Measurements from ENCODE around the gene GLT1D1.

Gene GLT1D1

DNA sequence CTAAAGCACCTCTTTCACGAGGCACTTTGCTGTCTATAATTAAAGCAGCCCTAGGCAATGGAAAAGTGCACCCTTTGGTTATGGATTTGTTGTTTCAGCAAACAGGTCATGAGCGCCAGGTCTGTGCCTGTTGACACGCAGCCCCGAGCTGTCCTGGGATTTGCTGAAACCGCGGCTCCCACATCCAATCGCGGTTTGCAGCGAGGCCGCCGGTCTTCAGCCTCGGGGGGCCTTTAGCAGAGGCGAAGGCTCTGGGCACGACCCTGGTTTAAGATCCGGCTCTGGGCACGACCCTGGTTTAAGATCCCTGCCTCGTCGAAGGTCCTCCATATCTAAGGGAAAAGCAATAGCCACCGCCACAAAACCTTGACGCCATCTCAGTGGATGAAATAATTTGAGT, 79.2 kb downstream of the GLT1D1 start:
- no peaks in the 10 kb centered on the region for H3K27me3 ChIP-seq (ENCODE audit: insufficient read depth, low read length)
- H3K9ac ChIP-seq (ENCODE audit: low read depth, low read length) = no peak overlapping the region
- no peaks in the 10 kb centered on the region for H3K36me3 ChIP-seq (ENCODE audit: insufficient read depth, low read depth, low read length)
- no peaks in the 10 kb centered on the region for H3K9me3 ChIP-seq (ENCODE audit: insufficient read depth, low read depth, low read length)
- no peak overlapping the region for H3K4me3 ChIP-seq (ENCODE audit: low read length)
- no peak overlapping the region for H3K27ac ChIP-seq (ENCODE audit: low read length)
- H3K4me1 ChIP-seq (ENCODE audit: insufficient read depth, low read length) = no peaks in the 10 kb centered on the region

DNA sequence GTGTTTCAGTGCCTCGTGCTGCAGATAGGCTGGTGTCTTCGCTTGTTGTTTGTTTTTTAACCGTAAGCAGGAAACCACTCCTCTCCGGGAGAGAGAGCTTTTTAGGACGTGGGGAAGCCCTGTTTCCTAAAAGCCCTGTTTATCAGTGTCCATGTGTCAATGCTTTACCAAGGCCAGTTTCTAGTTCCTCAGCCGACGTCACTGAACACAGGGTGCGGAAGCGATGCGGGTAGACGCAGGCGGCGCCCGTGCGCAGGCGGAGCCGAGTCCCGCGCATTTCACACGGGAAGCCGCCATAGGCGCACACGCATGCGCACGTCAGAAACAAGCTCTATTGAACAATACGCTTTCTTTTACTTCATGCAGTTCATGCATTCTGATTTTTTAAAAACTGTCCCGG, 79.8 kb downstream of the GLT1D1 start:
- Histone ChIP-seq H3K36me3 (ENCODE audit: insufficient read depth, low read depth, low read length) (no peaks in the 10 kb centered on the region), H3K4me1 (ENCODE audit: insufficient read depth, low read length) (no peaks in the 10 kb centered on the region; the same call in 1 of the 2 replicates), H3K9me3 (ENCODE audit: insufficient read depth, low read depth, low read length) (no peaks in the 10 kb centered on the region), H3K27me3 (ENCODE audit: insufficient read depth, low read length) (no peaks in the 10 kb centered on the region), H3K4me3 (ENCODE audit: low read length) (no peak overlapping the region), H3K27ac (ENCODE audit: low read length) (no peak overlapping the region), H3K9ac (ENCODE audit: low read depth, low read length) (no peak overlapping the region)

- no peak overlapping the region for H3K9ac ChIP-seq (ENCODE audit: low read depth, low read length)
- H3K9me3 ChIP-seq (ENCODE audit: insufficient read depth, low read depth, low read length) = no peaks in the 10 kb centered on the region
- H3K4me3 ChIP-seq (ENCODE audit: low read length) = no peak overlapping the region
- no peaks in the 10 kb centered on the region for H3K36me3 ChIP-seq (ENCODE audit: insufficient read depth, low read depth, low read length)
- no peak overlapping the region for H3K27ac ChIP-seq (ENCODE audit: low read length)
- no peaks in the 10 kb centered on the region; the same call in 1 of the 2 replicates for H3K4me1 ChIP-seq (ENCODE audit: insufficient read depth, low read length)
- H3K27me3 ChIP-seq (ENCODE audit: insufficient read depth, low read length) = no peaks in the 10 kb centered on the region
Observed at GRCh38 chr12:128933926-128934325, 80.6 kb downstream of the GLT1D1 start.

DNA sequence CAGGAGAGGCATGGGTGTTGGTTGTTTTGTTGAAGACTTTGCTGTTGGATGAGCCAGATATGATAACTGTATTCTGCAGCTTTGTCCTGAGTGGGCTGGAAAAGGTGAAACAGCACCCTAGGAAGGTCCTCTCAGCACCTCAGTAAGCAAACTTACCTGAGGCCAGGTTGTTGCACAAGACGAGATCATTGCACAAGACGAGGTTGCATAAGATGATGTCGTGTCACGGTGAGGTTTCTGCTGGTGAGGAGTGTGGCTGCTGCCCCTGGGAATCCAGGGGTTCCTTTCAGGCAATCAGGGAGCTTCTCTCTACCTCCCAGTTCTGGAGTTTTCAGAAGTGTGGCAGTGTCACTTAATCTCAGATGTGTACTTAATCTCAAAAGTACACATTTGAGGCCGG, 85.6 kb downstream of the GLT1D1 start:
- Histone ChIP-seq H3K4me1 (ENCODE audit: insufficient read depth, low read length) (no peaks in the 10 kb centered on the region; the same call in 1 of the 2 replicates), H3K9ac (ENCODE audit: low read depth, low read length) (no peak overlapping the region), H3K27ac (ENCODE audit: low read length) (no peak overlapping the region), H3K4me3 (ENCODE audit: low read length) (no peak overlapping the region), H3K27me3 (ENCODE audit: insufficient read depth, low read length) (no peaks in the 10 kb centered on the region), H3K36me3 (ENCODE audit: insufficient read depth, low read depth, low read length) (no peaks in the 10 kb centered on the region), H3K9me3 (ENCODE audit: insufficient read depth, low read depth, low read length) (no peaks in the 10 kb centered on the region)

DNA sequence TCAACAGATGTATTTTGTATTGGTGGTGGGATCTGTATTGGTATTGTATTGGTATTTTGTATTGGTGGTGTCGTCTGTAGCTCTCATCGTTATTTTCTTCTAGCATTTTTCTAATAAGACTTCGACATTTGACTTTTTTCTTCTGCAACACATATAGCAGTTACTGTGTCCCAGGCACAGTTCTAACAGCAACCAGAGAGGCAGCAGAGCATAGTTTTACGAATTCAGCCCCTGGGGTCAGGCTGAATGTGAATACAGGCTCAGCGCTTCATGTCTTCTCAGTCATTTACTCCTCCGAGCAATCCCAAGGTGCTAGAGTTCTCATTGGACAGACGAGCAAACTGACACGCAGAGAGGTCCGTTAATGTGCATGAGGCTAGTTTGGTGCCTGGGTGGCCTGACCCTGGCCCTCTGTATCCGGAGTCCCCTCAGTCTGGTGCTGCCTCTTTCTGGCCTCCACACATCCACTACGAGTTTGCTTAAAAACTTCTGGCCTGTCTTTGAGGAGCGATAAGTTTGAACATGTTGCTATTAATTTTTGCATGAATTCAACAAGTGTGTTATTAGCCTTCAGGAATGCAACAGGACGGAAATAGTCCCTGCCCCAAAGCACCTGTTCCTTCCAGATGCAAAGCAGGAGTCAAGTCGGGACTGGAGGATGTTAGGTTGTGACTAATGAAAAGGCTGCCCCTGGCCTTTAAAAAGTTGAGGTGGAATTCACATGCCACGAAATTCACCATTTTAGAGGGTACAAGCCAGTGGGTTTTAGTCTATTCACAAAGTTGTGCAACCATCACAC, 87.0 kb downstream of the GLT1D1 start:
- H3K27me3 ChIP-seq (ENCODE audit: insufficient read depth, low read length) = no peaks in the 10 kb centered on the region
- no peak overlapping the region for H3K9ac ChIP-seq (ENCODE audit: low read depth, low read length)
- H3K27ac ChIP-seq (ENCODE audit: low read length) = no peak overlapping the region
- H3K4me3 ChIP-seq (ENCODE audit: low read length) = no peak overlapping the region
- H3K9me3 ChIP-seq (ENCODE audit: insufficient read depth, low read depth, low read length) = no peaks in the 10 kb centered on the region
- no peaks in the 10 kb centered on the region for H3K36me3 ChIP-seq (ENCODE audit: insufficient read depth, low read depth, low read length)
- H3K4me1 ChIP-seq (ENCODE audit: insufficient read depth, low read length) = no peaks in the 10 kb centered on the region; the same call in 1 of the 2 replicates

- Histone ChIP-seq H3K27ac (ENCODE audit: low read length) (no peak overlapping the region), H3K4me1 (ENCODE audit: insufficient read depth, low read length) (no peaks in the 10 kb centered on the region; the same call in 1 of the 2 replicates), H3K36me3 (ENCODE audit: insufficient read depth, low read depth, low read length) (no peaks in the 10 kb centered on the region), H3K9ac (ENCODE audit: low read depth, low read length) (no peak overlapping the region), H3K27me3 (ENCODE audit: insufficient read depth, low read length) (no peaks in the 10 kb centered on the region), H3K9me3 (ENCODE audit: insufficient read depth, low read depth, low read length) (no peaks in the 10 kb centered on the region), H3K4me3 (ENCODE audit: low read length) (no peak overlapping the region)
Observed at GRCh38 chr12:128940974-128941373, 87.7 kb downstream of the GLT1D1 start.

DNA sequence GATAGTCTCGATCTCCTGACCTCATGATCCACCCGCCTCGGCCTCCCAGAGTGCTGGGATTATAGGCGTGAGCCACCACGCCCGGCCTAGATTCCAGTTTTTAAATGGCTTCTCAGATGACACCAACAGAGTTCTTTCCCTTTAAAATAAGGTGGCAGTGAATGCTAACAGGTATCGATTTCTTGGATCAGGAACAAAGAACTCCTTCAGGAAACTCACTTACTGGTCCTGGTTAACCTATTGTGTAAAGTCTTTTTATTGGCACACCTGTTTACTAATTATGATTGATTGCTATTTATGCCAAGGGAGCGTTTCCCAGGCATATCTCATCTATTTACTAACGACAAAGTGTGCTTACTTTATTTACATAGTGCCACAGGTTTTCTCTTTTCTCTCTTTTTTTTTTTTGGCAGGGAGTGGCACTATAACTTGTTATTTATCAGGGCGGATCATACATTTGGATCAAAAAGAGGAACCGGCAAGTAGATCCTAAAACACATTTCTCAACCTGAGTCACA, 89.7 kb downstream of the GLT1D1 start:
- Histone ChIP-seq H3K27me3 (ENCODE audit: insufficient read depth, low read length) (no peaks in the 10 kb centered on the region), H3K9me3 (ENCODE audit: insufficient read depth, low read depth, low read length) (no peaks in the 10 kb centered on the region), H3K27ac (ENCODE audit: low read length) (no peak overlapping the region), H3K4me3 (ENCODE audit: low read length) (no peak overlapping the region), H3K36me3 (ENCODE audit: insufficient read depth, low read depth, low read length) (no peaks in the 10 kb centered on the region), H3K9ac (ENCODE audit: low read depth, low read length) (no peak overlapping the region), H3K4me1 (ENCODE audit: insufficient read depth, low read length) (no peaks in the 10 kb centered on the region; the same call in 1 of the 2 replicates)

DNA sequence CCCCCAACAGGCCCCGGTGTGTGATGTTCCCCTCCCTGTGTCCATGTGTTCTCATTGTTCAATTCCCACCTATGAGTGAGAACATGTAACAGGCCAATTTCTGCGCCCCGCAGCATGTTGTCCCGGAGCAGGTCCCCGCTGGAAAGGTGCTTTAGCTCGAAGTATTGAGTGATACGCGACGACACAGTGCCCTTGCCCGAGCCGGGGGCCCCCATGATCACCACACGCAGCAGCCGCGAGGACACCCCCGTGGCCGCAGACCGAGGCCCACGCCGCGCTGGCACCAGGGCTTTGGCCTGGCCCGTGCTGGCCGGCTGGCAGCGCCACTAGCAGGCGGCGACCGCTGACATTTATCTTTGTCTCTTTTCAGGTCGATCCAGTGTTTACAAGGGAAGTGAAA, 91.7 kb downstream of the GLT1D1 start:
- no peaks in the 10 kb centered on the region for H3K9me3 ChIP-seq (ENCODE audit: insufficient read depth, low read depth, low read length)
- H3K4me1 ChIP-seq (ENCODE audit: insufficient read depth, low read length) = no peaks in the 10 kb centered on the region
- no peak overlapping the region for H3K9ac ChIP-seq (ENCODE audit: low read depth, low read length)
- no peaks in the 10 kb centered on the region for H3K36me3 ChIP-seq (ENCODE audit: insufficient read depth, low read depth, low read length)
- H3K27me3 ChIP-seq (ENCODE audit: insufficient read depth, low read length) = no peaks in the 10 kb centered on the region
- no peak overlapping the region for H3K4me3 ChIP-seq (ENCODE audit: low read length)
- H3K27ac ChIP-seq (ENCODE audit: low read length) = no peak overlapping the region

DNA sequence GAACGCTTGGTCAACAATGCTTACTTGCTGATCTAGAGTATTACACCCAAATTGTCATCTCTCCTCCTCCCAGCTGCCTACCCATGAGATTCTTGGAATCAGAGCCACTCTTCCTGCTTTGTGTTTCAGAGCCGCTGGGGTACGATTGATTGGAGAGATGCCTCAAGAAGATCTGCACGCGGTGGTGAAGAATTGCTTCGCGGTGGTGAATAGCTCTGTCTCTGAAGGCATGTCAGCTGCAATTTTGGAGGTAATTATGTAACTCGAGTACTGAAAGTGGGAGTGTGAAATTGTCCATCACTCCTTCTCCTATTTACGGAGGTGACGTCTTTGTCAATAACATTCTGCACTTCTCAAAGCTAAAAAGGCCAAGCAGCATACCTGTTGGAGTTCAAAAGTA, 93.9 kb downstream of the GLT1D1 start:
- no peaks in the 10 kb centered on the region for H3K27me3 ChIP-seq (ENCODE audit: insufficient read depth, low read length)

GRCh38 chr12:128949086-128949485, 95.8 kb downstream of the GLT1D1 start:
- Histone ChIP-seq H3K27ac (ENCODE audit: low read length) (no peak overlapping the region), H3K4me1 (ENCODE audit: insufficient read depth, low read length) (no peaks in the 10 kb centered on the region), H3K27me3 (ENCODE audit: insufficient read depth, low read length) (no peaks in the 10 kb centered on the region), H3K36me3 (ENCODE audit: insufficient read depth, low read depth, low read length) (no peaks in the 10 kb centered on the region), H3K4me3 (ENCODE audit: low read length) (no peak overlapping the region), H3K9me3 (ENCODE audit: insufficient read depth, low read depth, low read length) (no peaks in the 10 kb centered on the region), H3K9ac (ENCODE audit: low read depth, low read length) (no peak overlapping the region)

More for the DNA sequence above, 93.9 kb downstream of the GLT1D1 start:
- no peak overlapping the region for H3K27ac ChIP-seq (ENCODE audit: low read length)
- no peaks in the 10 kb centered on the region for H3K9me3 ChIP-seq (ENCODE audit: insufficient read depth, low read depth, low read length)
- H3K36me3 ChIP-seq (ENCODE audit: insufficient read depth, low read depth, low read length) = no peaks in the 10 kb centered on the region
- no peaks in the 10 kb centered on the region for H3K4me1 ChIP-seq (ENCODE audit: insufficient read depth, low read length)
- H3K4me3 ChIP-seq (ENCODE audit: low read length) = no peak overlapping the region
- H3K9ac ChIP-seq (ENCODE audit: low read depth, low read length) = no peak overlapping the region

GRCh38 chr12:128951448-128951847, 98.2 kb downstream of the GLT1D1 start:
- Histone ChIP-seq H3K9me3 (ENCODE audit: insufficient read depth, low read depth, low read length) (no peaks in the 10 kb centered on the region), H3K4me1 (ENCODE audit: insufficient read depth, low read length) (no peaks in the 10 kb centered on the region), H3K4me3 (ENCODE audit: low read length) (no peak overlapping the region), H3K27me3 (ENCODE audit: insufficient read depth, low read length) (no peaks in the 10 kb centered on the region), H3K36me3 (ENCODE audit: insufficient read depth, low read depth, low read length) (no peaks in the 10 kb centered on the region), H3K27ac (ENCODE audit: low read length) (no peak overlapping the region), H3K9ac (ENCODE audit: low read depth, low read length) (no peak overlapping the region)

DNA sequence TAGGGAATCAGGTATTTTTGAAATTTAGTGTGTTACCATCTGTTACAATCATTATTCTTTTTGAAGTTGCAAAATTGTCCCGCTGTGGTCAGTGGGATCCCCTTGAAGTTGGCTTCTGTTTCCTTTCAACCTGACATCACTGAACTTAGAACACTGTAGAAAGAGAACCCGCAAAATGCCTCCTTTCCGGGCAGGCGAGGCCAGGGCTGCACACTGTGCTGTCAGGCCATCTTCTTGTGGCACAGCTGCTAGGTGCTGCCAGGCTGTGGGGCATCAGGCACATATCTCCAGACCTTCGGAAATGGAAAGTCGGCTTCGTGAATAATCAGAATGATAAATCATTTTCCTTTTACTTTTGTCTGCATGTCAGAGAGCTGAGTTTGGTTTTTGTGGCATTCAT, 103.5 kb downstream of the GLT1D1 start:
- Histone ChIP-seq H3K36me3 (ENCODE audit: insufficient read depth, low read depth, low read length) (no peaks in the 10 kb centered on the region), H3K27me3 (ENCODE audit: insufficient read depth, low read length) (no peaks in the 10 kb centered on the region), H3K4me3 (ENCODE audit: low read length) (no peak overlapping the region), H3K27ac (ENCODE audit: low read length) (no peak overlapping the region), H3K4me1 (ENCODE audit: insufficient read depth, low read length) (peaks cover 17% of the 10 kb centered on the region; the same call in 1 of the 2 replicates), H3K9ac (ENCODE audit: low read depth, low read length) (no peak overlapping the region), H3K9me3 (ENCODE audit: insufficient read depth, low read depth, low read length) (no peaks in the 10 kb centered on the region)

Measured in iPS-20b (cell line).